DMS153 treated with DMSO at 0.1 percent for 48 hours (cell line): Measurements from ENCODE around the gene EIF4G2.
"Not testable (repeated sequence)": the region's sequence is repeated elsewhere in the genome, so short reads cannot be mapped to it uniquely, and the experiment has no call there.

Source experiments
- DNase-seq: peaks from one replicate; lab custom pipeline; 2025; ENCODE audit not compliant: unreplicated experiment; lab: John Stamatoyannopoulos, UW

The EIF4G2 gene

GRCh38 chr11:10808553-10809372, at the start of gene EIF4G2:
Gene EIF4G2 (minus strand): TSS chr11:10808926.
- DNase-seq = peak; percentile 98

DNA sequence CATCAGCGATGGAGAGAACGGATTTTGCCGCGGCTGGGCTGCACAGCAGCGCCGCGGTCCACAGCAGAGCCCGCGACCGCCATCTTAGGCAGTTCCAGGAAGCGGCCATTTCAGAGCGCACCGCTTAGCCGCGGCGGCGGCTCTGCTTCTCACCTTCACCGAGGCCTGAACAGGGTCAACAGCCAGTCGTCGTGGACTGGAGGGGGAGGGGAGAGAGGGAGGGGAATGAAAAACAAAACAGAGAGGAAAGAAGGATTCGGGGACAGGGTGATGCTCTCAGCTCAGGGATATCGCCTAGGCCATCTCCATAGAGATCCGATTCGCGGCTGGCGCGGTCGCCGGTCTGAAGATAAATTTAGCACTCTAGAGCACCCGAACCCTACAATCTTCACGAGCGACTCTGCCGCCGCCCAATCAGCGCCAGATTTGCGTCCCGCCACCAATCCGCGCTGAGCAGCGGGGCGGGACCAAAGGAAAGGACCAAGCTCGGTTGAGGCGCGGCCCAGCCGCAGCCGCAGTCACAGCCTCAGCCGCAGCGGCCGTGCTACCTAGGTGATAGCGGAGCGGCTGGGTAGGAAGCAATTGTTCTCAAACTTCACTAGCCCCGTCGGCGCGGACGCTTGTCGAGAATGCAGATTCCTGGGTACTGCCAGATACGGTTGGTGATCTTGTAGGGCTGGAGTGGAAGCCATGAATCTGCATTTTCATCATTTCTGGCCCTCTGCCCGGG, 49.1 kb upstream of the EIF4G2 start, which contains the start of gene ZBED5:
TSS of gene ZBED5 (minus strand) at position 345 of the 730 bp plus-strand sequence. CDS start 3,108 bp downstream, outside the sequence.
- DNase-seq = peak; percentile 96

- no peak for DNase-seq
Observed at GRCh38 chr11:10857459-10857708, 48.7 kb upstream of the EIF4G2 start.

GRCh38 chr11:10856689-10857458, 48.1 kb upstream of the EIF4G2 start:
- DNase-seq = no peak

DNA sequence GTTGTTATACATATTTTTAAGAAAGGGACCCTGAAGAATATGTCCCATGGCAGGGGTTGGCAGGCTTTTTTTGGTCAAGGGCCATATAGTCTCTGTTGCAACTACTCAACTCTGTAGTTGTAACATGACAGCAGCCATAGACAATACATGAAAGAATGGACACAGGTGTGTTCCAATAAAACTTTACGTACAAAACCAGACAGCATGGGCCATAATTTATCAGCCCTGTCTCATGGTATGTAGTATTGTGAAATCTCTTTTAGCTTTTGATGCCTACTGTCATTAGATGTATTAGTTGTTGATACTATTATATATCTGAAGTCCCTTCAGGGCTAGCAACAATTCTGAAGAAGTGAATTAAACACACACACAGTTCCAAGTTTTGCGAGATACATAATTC, 46.6 kb upstream of the EIF4G2 start:
- no peak for DNase-seq

GRCh38 chr11:10847960-10848860, 39.5 kb upstream of the EIF4G2 start:
- no peak for DNase-seq

DNA sequence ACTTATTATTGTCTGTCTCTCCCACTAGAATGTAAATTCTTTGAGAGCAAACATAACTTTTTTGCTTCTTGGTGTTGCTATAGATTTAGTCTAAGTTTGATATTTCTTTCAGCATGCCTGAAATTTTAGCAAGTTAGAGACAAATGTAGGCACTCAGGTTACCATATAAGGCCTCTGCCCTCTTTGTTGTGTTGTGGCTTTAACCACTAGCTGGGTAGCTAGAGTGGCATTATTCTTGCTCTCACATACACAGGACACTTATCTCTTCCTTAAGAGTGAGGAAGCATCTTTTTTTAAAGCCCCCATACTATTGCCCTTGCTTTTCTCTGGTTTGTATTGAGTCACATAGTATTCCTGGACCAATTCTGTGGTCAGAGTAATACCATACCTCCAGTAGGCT, 37.9 kb upstream of the EIF4G2 start:
- no peak for DNase-seq

DNA sequence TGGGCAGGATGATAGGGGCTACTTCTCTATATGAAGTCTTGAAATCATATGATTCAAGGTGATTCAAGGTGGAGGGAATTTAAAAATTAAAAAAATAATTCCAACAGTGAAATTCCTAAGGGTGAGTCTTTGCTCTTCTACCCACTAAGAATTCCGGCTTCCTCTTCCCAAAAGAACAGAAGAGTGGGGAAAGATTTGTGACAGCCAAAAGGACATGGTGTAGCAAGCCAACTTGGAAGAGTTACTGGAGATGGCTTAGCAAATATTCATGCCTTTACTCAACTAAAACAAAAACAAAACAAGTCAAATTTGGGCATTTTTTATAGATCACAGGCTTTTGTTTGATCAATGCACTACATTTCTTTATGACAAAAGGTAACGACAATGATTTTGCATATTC, 36.9 kb upstream of the EIF4G2 start:
- no peak for DNase-seq

- no peak for DNase-seq
Observed at GRCh38 chr11:10844796-10845195, 36.1 kb upstream of the EIF4G2 start.

DNA sequence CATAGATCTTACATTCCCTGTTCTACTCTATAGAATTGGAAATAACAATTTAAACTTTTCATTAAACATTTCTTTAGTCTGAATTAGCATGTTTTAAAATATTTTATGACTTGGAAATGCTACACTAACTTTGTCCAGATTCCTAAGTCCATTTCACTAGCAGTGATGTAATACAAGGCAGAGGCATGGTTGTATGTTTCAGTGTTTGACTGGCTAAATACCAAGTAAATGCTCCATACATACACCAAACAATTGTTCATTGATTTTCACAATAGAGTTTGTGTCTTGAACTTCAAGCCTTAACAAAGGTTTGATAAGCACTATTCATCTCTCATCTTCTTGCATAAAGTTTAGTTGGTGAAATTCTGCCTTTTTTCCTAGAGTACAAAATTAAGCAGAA, 35.6 kb upstream of the EIF4G2 start:
- no peak for DNase-seq

DNA sequence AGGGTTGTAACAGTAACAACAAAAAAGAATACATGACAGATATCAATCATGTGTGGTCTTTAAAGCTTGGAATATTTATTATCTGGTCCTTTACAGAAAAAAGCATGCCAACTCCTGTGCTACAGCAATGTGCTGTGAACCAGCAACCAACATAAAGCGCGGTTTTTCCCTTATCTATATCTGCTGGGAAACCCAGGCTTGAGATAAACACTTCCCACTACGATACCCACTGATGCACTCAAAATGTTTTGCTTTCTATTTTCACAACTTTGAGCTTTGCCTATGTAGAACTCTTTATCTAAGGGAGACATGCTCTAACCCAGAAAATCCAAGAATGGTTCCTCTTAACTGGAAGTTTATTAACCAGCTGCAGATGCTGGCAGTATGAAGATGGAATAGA, 30.2 kb upstream of the EIF4G2 start:
- no peak for DNase-seq

- DNase-seq = no peak
Observed at GRCh38 chr11:10838083-10838482, 29.4 kb upstream of the EIF4G2 start.

DNA sequence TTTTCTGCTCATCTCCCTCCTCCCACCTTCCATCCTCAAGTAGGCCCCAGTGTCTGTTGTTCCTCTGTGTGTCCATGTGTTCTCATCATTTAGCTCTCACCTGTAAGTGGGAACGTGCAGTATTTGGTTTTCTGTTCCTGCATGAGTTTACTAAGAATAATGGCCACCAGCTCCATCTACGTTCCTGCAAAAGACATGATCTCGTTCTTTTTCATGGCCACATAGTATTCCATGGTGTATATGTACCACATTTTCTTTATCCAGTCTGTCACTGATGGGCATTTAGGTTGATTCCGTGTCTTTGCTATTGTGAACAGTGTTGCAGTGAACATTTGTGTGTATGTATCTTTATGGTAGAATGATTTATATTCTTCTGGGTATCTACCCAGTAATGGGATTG, 28.2 kb upstream of the EIF4G2 start:
- not testable (repeated sequence) for DNase-seq

- DNase-seq = no peak
Observed at GRCh38 chr11:10829139-10829538, 20.4 kb upstream of the EIF4G2 start.

DNA sequence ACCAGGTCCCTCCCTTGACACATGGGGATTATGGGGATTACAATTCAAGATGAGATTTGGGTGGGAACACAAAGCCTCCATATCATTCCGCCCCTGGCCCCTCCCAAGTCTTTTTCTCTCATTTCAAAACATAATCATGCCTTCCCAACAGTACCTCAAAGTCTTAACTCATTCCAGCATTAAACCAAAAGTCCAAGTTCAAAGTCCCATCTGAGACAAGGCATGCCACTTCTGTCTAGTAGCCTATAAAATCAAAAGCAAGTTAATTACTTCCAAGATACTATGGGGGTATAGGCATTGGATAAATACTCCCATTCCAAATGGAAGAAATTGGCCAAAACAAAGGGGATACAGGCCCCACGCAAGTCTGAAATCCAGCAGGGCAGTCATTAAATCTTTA, 19.7 kb upstream of the EIF4G2 start:
- DNase-seq = no peak

DNA sequence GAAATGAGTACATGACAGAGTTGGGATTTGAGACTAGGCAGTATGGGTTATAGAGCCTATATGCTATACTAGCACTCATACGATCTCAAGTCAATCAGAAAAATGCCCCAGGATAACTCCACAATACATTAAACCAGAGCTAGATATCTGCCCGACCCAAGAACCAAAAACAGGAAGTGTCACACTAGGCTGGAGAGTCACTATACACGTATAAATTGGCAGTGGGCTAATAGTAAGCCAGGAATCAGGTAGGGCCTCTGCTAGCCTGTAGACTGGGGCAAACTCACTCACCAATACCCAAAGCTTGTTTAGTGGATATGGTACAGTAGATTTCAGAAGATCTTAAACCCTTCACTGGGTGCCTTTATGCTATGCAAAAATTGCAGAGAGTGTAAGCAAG, 16.2 kb upstream of the EIF4G2 start:
- DNase-seq = no peak

DNA sequence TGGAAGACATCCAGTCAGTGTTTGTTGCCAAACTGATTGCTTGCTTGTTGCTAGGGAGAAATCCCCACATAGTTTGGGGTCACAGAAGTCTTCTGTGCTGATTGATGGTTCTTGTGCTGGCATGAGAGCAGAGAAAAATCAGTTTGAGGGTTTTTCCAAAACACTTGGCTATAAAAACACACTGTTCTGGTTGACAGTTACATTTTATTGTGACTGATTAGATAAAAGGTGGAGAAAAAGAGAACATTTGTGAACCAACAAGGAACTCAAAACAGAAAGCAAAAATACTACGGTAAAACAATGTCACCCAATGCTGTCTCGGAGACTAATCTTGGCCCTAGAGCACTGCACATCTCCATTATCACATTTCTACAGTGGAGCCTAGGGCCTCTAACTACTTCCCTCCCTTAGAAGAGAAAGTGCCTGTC, 14.4 kb upstream of the EIF4G2 start:
- no peak for DNase-seq

DNA sequence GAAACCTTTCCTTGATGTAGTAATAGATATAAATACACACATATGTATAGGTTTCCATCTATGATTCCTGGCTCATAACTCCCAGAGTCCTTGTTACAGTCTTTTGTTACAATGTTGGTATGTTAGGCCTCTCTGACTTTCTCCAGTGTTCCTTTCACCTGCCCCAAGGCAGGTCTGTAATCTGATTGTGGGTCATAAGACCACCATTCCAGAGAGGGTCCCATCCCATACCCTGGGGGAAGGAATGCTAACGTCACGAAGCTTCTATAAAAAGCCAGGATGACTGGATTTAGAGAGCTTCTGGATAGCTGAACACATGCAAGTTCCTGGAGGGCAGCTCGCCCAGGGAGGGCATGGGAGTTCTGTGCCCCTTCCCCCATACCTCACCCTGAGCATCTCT, 13.8 kb upstream of the EIF4G2 start:
- DNase-seq = not testable (repeated sequence)

- DNase-seq = no peak
Observed at GRCh38 chr11:10818594-10818993, 9.9 kb upstream of the EIF4G2 start.

GRCh38 chr11:10813945-10814344, 5.2 kb upstream of the EIF4G2 start:
- DNase-seq = no peak
